OCI-LY3 (cell line): Measurements from ENCODE around the gene YY1.
"Not testable (repeated sequence)": the region's sequence is repeated elsewhere in the genome, so short reads cannot be mapped to it uniquely, and the experiment has no call there.

Experiments used
- EZH2phosphoT487 ChIP-seq: fragments of 200-600 bp; shearing (Covaris generic); IDR thresholded peaks from 2 replicates; pipeline ENCODE4 v1.6.1; 2018; ENCODE audit warnings: antibody characterized with exemption, mixed run types, low read depth
- TF ChIP-seq, protein P1 (sequence below): fragments of 200-600, 300-600 bp; sonication (generic); IDR thresholded peaks from 2 replicates; pipeline ENCODE4 v1.5.1; 2014; ENCODE audit warnings: antibody characterized with exemption, low read length, low read depth

DNA sequence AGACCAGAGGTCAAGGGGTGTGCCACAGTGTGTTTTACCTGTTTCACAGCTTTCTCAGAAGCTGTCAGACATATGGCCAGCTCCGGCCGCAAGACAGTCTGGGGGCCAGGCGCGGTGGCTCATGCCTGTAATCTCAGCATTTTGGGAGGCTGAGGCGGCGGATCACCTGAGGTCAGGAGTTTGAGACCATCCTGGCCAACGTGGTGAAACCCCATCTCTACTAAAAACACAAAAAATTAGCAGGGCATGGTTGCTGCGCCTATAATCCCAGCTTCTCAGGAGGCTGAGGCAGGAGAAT, 49.0 kb downstream of the YY1 start:
- TF ChIP-seq, protein P1, sequence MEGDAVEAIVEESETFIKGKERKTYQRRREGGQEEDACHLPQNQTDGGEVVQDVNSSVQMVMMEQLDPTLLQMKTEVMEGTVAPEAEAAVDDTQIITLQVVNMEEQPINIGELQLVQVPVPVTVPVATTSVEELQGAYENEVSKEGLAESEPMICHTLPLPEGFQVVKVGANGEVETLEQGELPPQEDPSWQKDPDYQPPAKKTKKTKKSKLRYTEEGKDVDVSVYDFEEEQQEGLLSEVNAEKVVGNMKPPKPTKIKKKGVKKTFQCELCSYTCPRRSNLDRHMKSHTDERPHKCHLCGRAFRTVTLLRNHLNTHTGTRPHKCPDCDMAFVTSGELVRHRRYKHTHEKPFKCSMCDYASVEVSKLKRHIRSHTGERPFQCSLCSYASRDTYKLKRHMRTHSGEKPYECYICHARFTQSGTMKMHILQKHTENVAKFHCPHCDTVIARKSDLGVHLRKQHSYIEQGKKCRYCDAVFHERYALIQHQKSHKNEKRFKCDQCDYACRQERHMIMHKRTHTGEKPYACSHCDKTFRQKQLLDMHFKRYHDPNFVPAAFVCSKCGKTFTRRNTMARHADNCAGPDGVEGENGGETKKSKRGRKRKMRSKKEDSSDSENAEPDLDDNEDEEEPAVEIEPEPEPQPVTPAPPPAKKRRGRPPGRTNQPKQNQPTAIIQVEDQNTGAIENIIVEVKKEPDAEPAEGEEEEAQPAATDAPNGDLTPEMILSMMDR = not testable (repeated sequence)
- not testable (repeated sequence) for TF ChIP-seq EZH2phosphoT487
